Dedifferentiated amniotic fluid mesenchymal stem cell (primary cell): ENCODE results near the gene LKAAEAR1.
"Not testable (repeated sequence)": the region's sequence is repeated elsewhere in the genome, so short reads cannot be mapped to it uniquely, and the experiment has no call there.

Source experiments
- DNase-seq: peaks from one replicate; pipeline ENCODE4 v3.0.0-alpha.2; 2016; ENCODE audit errors: extremely low spot score

Gene LKAAEAR1

GRCh38 chr20:64083804-64084684, at the start of gene LKAAEAR1:
LKAAEAR1 (minus strand) TSS chr20:64084398; CDS start chr20:64084219, 179 bp downstream.
- no peak for DNase-seq

- DNase-seq = no peak
Measured at GRCh38 chr20:64131406-64131805, 47.2 kb upstream of the LKAAEAR1 start.

GRCh38 chr20:64130876-64131275, 46.7 kb upstream of the LKAAEAR1 start:
- no peak for DNase-seq

DNA sequence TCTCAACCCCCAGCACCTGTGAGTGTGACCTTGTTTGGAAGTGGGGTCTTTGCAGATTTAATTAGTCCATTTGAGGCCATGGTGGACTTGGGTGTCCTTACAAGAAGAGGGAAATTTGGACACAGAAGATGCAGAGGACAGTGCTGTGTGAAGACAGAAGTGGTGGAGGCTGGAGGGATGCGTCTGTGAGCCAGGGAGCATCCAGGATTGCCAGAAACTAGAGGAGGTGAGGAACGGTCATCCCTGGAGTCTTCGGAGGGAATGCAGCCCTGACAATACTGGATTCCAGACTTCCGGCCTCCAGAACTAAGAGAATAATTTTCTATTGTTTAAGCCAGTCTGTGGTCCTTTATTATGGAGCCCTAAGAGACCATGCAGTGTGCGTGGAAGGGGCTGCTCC, 46.1 kb upstream of the LKAAEAR1 start:
- DNase-seq = no peak

DNA sequence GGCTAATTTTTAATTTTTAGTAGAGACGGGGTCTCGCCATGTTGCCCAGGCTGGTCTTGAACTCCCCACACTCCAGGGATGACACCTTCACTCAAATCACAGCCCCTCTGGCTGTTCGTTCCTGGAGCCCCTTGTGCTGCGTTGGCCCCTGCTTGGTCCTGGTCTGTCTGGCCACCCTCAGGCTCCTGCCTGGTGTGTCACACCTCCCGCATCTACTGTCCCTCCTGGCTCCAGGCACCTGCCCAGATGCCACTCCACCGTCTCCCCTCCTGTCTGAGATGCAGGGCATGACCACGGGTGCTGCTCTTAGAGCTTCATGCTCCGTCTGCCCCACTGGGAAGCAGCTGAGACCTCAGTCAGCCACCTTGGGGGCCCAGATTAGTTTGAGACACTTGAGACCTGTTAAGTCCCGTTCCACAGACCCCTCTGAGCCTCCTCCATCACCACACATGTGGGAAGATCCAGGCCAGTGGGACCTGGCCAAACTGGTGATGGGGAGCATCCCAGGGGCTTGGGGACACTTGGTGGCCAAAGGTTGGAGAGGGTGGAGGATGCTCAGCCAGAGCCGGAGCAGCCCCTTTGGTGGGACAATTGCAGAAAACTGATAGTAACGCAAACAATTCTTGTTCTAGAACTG, 45.1 kb upstream of the LKAAEAR1 start:
- DNase-seq = no peak

- DNase-seq = not testable (repeated sequence)
Measured at GRCh38 chr20:64123517-64123916, 39.3 kb upstream of the LKAAEAR1 start.

GRCh38 chr20:64122927-64123326, 38.7 kb upstream of the LKAAEAR1 start:
- not testable (repeated sequence) for DNase-seq

DNA sequence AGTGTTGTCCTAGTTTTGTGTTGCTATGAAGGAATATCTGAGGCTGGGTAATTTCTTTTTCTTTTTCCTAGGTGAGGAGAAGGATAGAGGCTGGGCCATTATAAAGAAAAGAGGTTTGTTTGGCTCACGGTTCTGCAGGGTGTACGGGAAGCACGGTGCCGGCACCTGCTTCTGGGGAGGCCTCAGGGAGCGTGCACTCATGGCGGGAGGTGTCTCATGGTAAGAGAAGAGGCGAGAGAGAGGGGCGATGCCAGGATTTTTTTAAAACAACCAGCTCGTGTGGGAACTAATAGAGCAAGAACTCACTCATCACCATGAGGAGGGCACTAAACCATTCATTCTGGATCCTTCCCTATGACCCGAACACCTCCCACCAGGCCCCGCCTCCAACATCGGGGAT, 37.4 kb upstream of the LKAAEAR1 start:
- DNase-seq = no peak

- DNase-seq = no peak
Measured at GRCh38 chr20:64119681-64120341, 35.6 kb upstream of the LKAAEAR1 start.

GRCh38 chr20:64119301-64119680, 35.1 kb upstream of the LKAAEAR1 start:
- DNase-seq = no peak

DNA sequence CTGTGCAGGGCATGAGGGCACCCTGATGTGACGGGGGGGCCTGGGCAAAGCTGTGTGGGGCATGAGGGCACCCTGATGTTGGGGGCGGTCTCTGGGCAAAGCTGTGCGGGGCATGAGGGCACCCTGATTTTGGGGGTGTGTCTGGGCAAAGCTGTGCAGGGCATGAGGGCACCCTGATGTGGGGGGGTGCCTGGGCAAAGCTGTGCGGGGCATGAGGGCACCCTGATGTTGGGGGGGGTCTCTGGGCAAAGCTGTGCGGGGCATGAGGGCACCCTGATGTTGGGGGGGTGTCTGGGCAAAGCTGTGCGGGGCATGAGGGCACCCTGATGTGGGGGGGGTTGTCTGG, 33.2 kb upstream of the LKAAEAR1 start:
- DNase-seq = not testable (repeated sequence)

GRCh38 chr20:64116541-64117431, 32.6 kb upstream of the LKAAEAR1 start:
- no peak for DNase-seq

DNA sequence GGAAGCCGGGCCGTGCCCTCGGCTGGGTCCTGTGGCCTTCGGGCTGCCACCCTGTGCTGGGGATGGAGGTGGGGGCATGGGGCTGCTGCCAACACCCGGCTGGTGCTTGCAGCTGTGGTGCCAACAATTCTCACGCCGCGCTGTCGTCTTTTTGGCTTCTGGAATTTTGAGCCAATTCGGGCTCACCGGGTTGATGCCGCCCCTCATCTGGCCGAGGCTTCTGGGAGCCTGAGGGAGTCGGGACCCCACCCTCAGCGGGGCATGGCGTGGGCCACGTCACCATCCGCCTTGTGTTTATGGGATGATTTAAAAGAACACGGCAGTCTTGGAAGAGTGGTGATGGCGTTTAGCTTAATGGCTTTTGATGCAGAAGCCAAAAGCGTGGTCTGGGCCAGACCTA, 31.8 kb upstream of the LKAAEAR1 start:
- DNase-seq = no peak

GRCh38 chr20:64115171-64115911, 31.1 kb upstream of the LKAAEAR1 start:
- DNase-seq = no peak

GRCh38 chr20:64114356-64114971, 30.3 kb upstream of the LKAAEAR1 start:
- no peak for DNase-seq

DNA sequence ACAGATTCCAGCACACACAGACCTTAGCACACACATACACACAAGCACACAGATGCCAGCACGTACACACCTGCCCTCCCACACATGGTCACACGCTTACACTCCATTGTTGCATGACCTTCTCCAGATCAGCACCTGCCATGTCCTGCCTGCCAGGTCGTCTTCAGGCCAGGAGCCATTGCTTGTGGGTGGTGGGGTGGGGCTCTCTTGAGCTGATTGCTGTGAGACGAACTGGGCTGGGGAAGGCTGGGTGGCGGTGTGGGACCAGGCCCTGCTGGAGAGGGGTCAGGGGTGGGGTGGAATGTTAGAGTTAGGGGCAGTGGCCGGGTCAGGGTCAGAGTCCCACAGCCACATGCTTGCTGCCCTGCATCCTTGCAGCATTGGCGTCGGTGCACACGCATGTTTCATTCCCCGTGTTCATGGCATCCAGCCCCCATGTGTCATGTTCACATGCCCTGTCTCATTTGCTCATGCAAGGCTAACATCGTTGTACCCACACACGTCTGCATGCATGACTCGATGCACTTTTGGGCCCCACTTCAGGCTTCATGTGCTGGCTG, 29.7 kb upstream of the LKAAEAR1 start:
- DNase-seq = no peak

DNA sequence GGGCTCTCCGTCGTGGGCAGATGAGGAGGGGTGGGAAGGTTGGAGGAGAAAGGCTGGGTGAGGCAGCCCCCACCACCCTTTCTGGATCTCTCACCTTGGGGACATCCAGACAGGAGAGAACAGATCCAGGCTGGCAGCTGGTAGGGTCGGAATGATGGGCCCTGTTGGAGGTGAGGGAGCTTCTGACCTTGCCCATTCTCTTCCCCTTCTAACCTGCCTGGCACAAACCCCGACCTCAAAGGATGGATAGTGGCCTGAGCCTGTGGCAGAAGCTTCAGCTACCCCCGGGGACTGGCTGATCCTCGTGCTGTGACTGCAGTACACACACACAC, 29.2 kb upstream of the LKAAEAR1 start:
- no peak for DNase-seq

DNA sequence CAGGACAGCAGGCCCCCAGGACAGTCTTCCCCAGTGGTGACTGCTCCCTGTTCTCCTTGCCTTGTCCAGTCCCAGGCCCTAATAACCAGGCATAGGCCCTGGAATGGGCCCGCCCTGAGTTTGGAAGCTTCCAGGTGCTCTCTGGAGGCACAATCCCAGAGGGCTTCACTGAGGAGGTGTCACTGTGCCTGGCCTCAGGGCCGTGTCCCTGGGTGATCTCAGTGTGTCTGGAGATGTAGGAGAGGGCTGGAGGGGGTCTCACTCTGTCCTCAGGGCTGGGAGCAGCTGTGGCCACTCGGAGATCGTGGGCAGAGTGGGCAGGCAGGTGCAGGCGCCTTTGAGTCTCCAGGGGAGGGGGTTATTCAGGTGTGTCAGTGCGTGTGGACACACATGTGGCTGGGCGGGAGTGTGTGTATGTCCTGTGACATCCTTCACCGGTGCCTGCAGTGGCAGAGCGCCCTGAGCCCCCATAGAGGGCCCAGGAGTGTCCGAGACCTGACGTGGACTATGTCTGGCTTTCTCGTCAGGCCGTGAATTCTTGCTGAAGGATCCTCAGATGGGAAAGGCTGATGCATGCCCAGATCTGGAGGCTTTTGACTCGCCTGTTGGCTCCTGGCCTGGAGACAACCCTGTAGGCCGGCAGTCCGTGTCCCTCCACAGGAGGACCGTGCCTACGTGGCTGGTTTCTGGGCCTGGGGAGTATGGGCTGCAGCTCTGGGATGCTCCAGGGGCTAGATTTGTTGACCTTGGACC, 28.7 kb upstream of the LKAAEAR1 start:
- no peak for DNase-seq

DNA sequence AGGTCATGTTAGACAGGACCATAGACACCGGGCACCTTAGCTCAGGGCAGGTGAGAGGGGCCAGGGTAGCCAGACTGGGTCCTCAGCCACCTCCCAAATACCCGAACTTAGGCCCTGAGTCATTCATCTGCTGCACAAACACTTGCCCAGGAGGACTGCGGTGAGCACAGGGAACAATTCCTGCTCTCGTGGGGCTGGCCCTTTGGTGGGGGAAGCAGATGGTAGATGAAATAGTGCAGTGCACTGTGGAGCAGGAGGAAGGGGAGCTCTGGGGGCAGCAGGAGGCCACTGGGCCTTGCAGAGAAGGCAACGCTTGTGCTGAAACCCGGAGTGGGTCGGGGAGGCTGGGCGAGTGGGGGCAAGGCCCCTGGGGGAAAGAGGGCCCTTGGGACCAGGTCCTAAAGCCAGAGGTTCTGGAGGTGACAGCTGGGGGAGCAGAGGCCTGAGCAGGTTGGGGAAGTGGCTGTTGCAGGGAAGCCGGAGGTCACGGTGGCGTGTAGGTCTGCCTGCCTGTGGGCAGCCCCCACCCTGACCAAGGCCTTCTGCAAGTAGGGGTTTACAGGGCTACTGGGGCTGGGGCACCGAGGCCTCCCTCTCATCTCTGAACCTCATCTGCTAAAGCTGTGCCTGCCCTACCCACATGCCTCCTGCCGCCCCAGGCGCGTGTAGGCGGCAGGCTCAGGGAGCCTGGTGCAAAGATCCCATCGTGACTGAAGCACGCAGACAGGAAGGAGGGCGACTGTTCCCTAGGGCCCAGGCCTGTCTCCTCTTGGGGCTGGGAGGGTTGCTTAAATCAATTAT, 27.8 kb upstream of the LKAAEAR1 start:
- DNase-seq = no peak
